ENCODE results near the gene UFD1.

The UFD1 gene

DNA sequence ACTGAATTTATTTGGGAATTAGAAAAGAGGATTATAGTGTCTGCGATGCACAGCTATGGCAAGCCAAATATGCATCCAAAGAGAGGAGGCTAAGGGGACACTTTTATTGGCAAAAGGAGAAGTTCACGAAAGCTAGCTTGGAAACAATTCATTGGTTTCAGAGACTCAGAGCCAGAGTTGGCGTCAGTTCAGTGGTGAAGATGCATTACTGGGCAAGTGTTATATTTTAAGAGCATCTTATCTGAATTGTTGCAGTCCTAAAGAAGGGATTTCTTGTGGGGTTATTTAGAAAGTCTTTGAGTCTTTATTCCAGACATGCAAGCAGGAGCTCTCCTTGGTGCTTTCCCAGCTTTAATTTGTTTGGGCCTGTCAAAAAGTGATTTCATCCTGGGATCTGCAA is 30.2 kb upstream of the UFD1 start:
- no peak overlapping the region for H3K4me3 Mint-ChIP-seq
- H3K9me3 Mint-ChIP-seq, result peaks cover 5% of the 10 kb centered on the region in 2 donors
- no peak for DNase-seq
- no peak for ATAC-seq (replicated peaks)
- H3K36me3 Mint-ChIP-seq, result peaks cover 20% of the 10 kb centered on the region in 2 donors
- no peaks in the 10 kb centered on the region for H3K27me3 Mint-ChIP-seq
- no peak overlapping the region for H3K27ac Mint-ChIP-seq
- peaks cover 6 to 8% of the 10 kb centered on the region in 2 donors for H3K4me1 Mint-ChIP-seq

DNA sequence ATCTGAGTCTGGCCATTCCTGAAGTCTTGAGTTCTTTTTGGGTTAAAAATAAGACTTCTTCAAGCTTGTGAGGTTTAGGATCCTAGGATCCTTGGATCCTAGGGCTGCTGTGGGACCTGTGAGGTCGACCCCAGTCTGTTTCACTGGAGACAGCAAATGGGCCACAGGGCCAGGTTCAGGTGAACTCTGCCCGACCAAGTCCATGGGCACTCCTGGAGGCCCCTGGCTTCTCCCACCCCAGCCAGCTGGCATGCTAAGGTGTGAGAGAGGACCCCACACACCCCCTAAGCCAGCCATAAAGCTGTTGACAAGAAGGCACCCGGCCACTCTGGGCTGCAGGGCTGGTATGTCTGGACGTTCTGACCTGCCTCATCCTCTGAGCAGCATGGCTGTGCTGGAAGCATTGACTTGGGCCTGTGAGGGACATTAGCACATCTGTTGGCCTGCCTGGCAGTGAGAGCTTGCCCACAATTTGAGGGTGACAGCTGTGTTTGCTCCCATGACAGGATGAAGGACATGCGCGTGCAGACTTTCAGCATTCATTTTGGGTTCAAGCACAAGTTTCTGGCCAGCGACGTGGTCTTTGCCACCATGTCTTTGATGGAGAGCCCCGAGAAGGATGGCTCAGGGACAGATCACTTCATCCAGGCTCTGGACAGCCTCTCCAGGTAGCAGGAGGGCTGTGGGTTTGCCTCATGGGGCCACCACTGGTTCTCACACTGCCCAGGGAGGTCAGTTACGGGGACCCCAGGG is 29.2 kb upstream of the UFD1 start:
- Mint-ChIP-seq H3K36me3 (peaks cover 11 to 12% of the 10 kb centered on the region in 2 donors), H3K27ac (no peak overlapping the region), H3K9me3 (no peaks in the 10 kb centered on the region), H3K4me3 (no peak overlapping the region), H3K4me1 (peaks cover 6 to 8% of the 10 kb centered on the region in 2 donors), H3K27me3 (no peaks in the 10 kb centered on the region)
- DNase-seq (no peak), ATAC-seq (replicated peaks) (no peak)

DNA sequence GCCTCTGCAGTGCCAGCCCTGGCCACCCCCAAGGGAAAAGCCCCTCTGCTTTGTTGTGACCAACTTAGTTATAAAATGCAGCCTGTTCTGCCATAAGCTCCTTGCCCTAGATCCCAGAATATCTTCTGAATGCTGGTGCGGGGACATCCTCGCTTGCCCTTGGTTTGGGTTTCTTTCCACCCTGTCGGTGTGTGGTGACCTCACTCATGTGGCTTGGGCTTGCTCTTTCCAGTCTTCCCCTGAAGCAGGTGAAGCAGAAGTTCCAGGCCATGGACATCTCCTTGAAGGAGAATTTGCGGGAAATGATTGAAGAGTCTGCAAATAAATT is 28.5 kb upstream of the UFD1 start:
- peaks cover 9 to 11% of the 10 kb centered on the region in 2 donors for H3K36me3 Mint-ChIP-seq
- no peaks in the 10 kb centered on the region for H3K27me3 Mint-ChIP-seq
- H3K9me3 Mint-ChIP-seq, result no peaks in the 10 kb centered on the region
- no peak overlapping the region for H3K4me3 Mint-ChIP-seq
- peaks cover 6 to 8% of the 10 kb centered on the region in 2 donors for H3K4me1 Mint-ChIP-seq
- DNase-seq (no peak), ATAC-seq (replicated peaks) (no peak)
- no peak overlapping the region for H3K27ac Mint-ChIP-seq

DNA sequence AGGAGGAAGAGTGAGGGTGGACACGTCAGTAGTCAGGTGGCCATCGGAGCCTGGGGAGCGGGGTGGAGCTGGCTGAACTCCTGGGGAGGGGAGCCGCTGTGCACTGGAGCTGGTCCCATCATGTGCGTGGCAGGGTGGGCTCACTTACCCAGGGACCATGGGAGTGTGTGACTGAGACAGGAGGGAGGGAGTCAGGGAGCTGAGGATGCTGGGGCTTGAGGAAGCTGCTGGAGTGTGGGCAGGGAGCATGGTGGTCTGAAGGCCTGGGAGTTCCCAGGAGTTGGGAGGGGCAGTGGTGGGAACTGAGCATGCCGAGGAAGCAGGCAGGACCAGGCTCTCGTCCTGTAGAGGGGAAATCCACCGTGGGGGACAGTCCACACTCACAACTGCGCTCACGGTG is 27.2 kb upstream of the UFD1 start:
- DNase-seq (no peak), ATAC-seq (replicated peaks) (no peak)
- Mint-ChIP-seq H3K4me3 (no peak overlapping the region), H3K27ac (no peak overlapping the region), H3K27me3 (no peaks in the 10 kb centered on the region), H3K4me1 (peaks cover 6 to 8% of the 10 kb centered on the region in 2 donors), H3K36me3 (peaks cover 9 to 11% of the 10 kb centered on the region in 2 donors), H3K9me3 (no peaks in the 10 kb centered on the region)

DNA sequence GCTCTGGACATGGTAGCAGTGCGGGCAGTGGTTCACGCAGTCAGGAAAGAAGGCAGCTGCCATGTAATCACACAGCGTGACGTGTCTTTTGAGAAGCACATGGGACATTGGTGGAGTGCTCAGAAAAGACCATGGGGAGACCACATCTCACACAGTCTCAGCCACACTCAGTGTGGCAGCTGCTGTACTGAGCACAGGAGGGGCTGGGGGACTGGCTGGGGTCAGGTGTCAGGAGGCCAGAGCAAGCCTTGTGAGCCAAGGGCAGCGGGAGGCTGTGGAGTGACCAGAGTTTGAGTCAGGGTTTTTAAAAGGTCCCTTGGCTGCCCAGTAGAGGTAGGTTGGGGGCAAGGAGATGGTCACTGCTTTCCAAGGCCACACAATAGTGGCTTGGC is 26.7 kb upstream of the UFD1 start:
- no peak for DNase-seq
- H3K27ac Mint-ChIP-seq, result no peak overlapping the region
- H3K27me3 Mint-ChIP-seq, result no peaks in the 10 kb centered on the region
- ATAC-seq (replicated peaks), result no peak
- peaks cover 6 to 8% of the 10 kb centered on the region in 2 donors for H3K4me1 Mint-ChIP-seq
- H3K36me3 Mint-ChIP-seq, result peaks cover 9 to 11% of the 10 kb centered on the region in 2 donors
- no peaks in the 10 kb centered on the region for H3K9me3 Mint-ChIP-seq
- no peak overlapping the region for H3K4me3 Mint-ChIP-seq

DNA sequence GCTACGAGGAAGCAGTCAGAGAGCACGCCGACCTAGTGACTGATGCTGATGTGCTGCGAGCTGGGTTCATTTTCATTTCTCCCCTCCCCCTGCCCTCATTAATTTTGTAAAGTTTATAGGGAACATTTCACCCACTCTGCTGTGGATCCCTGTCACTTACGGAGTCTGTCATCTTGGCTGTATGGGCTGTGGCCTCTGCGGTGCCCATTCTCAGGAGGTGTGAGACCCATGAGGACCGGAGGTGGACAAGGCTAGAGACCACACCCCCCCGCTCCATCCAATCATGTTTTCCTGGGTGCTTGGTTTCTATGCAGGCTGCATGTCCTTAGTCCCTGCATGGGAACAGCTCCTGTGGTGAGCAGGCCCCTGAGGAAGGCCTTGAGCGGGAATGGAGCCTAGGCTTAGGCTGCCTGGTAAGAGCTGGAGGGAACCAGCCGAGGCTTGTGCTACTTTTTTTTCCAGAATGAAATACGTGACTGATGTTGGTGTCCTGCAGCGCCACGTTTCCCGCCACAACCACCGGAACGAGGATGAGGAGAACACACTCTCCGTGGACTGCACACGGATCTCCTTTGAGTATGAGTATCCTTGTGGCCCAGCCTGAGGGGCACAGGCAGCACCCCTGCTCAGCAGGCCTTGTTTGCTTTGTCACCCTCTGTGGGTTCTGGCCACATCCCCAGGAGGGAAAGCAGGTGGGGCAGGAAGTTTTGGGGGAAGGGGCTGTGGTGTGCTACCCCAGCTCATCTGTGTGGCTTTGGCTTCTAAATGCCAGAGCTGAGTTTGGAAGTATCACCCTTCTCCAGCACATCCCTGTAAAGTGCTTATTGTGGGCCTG is 26.1 kb upstream of the UFD1 start:
- Mint-ChIP-seq H3K9me3 (no peaks in the 10 kb centered on the region), H3K36me3 (peaks cover 9 to 11% of the 10 kb centered on the region in 2 donors), H3K4me1 (peaks cover 6 to 8% of the 10 kb centered on the region in 2 donors), H3K27me3 (no peaks in the 10 kb centered on the region), H3K4me3 (no peak overlapping the region), H3K27ac (no peak overlapping the region)
- ATAC-seq (replicated peaks) (no peak), DNase-seq (no peak)

DNA sequence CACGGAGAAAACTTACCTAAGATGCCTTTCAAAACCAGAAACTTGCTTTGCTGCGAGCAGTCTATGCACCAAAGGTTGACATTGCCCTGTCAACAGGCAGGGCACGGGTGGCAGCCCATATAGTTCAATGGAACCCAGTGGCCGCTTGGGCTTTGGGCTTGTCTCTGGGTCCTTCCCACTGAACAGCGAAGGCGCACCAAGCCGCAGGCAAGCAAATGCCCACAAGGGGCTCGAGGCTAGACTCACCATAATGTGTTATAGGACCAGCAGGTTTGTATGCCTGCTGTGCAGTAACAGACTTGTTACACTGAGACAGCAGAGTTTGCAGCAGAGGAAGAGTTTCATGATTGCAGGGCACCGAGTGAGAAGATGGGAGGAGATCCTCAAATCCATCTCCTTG is 24.9 kb upstream of the UFD1 start:
- no peak overlapping the region for H3K27ac Mint-ChIP-seq
- DNase-seq, result no peak
- peaks cover 6 to 8% of the 10 kb centered on the region in 2 donors for H3K4me1 Mint-ChIP-seq
- no peak overlapping the region for H3K4me3 Mint-ChIP-seq
- H3K27me3 Mint-ChIP-seq, result no peaks in the 10 kb centered on the region
- H3K9me3 Mint-ChIP-seq, result no peaks in the 10 kb centered on the region
- peaks cover 10 to 11% of the 10 kb centered on the region in 2 donors for H3K36me3 Mint-ChIP-seq
- ATAC-seq (replicated peaks), result peak in 1 of 2 donors; percentile 26

DNA sequence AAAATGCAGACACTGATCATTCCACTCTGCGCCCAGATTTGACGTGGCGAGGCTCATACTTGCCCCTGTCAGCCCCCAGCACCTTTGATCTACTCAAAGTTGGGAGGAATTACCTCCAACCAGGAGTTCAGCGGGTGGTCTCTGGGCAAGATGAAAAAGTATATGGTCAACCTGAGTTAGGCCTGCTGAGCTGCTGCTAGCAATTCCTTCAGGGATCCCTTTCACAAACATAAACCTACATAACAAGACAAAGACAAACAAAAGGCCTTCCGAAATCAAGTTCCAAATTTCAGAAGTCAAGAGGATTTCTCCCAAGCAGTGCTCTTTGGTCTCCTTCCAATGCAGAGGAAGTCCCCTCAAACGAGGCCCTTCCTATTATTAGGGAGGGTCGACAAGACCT is 24.4 kb upstream of the UFD1 start:
- ATAC-seq (replicated peaks) (no peak), DNase-seq (no peak)
- no peaks in the 10 kb centered on the region for H3K9me3 Mint-ChIP-seq
- peaks cover 10 to 11% of the 10 kb centered on the region in 2 donors for H3K36me3 Mint-ChIP-seq
- H3K27ac Mint-ChIP-seq, result no peak overlapping the region
- H3K4me3 Mint-ChIP-seq, result no peak overlapping the region
- H3K27me3 Mint-ChIP-seq, result no peaks in the 10 kb centered on the region
- peaks cover 6 to 8% of the 10 kb centered on the region in 2 donors for H3K4me1 Mint-ChIP-seq

DNA sequence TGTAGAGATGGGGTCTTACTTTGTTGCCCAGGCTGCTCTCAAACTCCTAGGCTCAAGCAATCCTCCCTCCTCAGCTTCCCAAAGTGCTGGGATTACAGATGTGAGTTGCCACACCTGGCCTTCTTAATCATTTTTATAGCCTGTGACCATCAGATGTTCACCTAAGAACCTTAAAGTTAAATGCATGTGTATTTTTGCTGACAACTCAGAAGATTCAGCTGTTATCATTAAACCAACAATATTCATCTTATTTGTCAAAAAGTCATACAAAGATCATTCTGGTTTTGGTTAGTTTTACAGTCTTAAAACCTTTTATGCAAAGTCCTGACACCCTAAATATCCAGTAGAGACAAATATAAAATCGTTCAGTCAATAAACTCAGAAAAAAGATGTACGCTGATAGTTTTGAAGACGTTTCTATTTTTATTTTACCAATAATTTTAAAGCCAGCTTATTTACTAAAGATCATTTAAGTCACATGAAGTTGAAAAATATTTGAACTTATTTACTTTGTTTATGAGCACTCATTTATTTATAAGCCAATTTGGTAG is 23.0 kb upstream of the UFD1 start:
- Mint-ChIP-seq H3K27ac (no peak overlapping the region), H3K4me3 (no peak overlapping the region), H3K36me3 (peaks cover 13 to 15% of the 10 kb centered on the region in 2 donors), H3K27me3 (no peaks in the 10 kb centered on the region), H3K9me3 (no peaks in the 10 kb centered on the region), H3K4me1 (peaks cover 6 to 8% of the 10 kb centered on the region in 2 donors)
- ATAC-seq (replicated peaks), result no peak
- no peak for DNase-seq

DNA sequence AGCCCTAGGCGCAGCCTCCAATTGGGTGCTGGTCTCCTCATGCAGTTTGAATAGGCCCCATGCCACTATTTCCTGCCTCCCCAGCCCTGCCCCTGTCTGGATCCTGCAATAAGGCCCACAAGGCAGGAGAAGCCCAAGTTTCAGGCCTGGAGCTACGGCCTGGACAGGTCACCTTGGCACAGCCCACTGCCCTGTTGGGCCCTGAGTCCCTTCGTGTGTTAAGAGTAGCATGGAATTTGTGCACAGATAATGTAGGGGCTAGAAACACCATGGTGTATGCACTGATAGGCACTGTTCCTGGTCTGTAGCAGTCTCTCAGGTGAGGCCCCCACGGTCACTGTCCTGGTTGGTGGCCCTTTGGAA is 20.9 kb upstream of the UFD1 start:
- no peak overlapping the region for H3K4me3 Mint-ChIP-seq
- no peaks in the 10 kb centered on the region for H3K27me3 Mint-ChIP-seq
- H3K9me3 Mint-ChIP-seq, result no peaks in the 10 kb centered on the region
- no peak for ATAC-seq (replicated peaks)
- DNase-seq, result no peak
- no peaks in the 10 kb centered on the region for H3K4me1 Mint-ChIP-seq
- H3K36me3 Mint-ChIP-seq, result peaks cover 4 to 5% of the 10 kb centered on the region in 2 donors
- no peak overlapping the region for H3K27ac Mint-ChIP-seq

DNA sequence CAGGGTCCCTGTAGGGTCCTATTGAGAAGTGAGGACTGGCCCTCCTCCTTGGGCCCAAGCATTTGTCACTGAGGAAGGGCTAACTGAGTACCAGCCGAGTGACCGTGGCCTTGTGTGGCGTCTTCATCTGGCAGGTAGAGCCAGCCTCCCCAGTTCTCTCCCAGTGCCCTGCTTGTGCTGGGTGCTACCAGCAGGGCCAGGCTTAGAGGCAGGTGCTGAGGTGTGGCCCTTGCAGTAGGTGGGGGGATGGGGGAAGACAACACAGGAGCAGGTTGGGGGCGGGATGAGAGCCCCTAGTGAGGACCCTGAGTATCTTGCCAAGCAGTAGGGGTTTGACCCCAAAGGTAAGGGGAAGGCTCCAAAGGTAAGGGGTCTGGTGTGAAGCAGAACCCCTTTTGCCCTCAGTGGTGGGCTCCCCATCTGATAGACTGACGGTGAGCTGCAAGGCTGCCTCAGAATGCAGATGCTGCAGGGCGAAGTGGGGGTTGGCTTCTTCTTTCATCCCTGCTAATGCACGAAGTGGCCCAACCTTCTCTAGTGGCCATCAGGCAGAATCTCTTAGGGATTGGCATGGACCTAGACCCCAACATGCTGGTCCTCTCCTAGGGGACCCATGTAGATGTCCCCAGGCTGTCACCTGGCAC is 20.4 kb upstream of the UFD1 start:
- Mint-ChIP-seq H3K9me3 (no peaks in the 10 kb centered on the region), H3K36me3 (peaks cover 4 to 8% of the 10 kb centered on the region in 2 donors), H3K27ac (no peak overlapping the region)

DNA sequence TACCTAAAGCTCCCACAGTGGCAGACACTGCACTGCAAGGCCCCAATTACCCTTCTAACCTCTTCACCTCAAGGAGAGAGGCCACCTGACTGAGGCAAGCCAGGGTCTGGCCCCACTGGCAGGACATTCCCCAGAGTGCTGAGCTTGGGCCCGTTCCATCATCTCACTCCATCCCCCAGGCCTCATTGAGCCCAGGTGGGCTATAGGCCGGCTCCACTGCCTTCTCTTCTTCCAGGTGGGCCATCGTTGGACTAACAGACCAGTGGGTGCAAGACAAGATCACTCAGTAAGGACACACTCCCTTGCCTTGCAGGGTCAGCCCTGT is 19.8 kb upstream of the UFD1 start:
- H3K9me3 Mint-ChIP-seq, result no peaks in the 10 kb centered on the region
- H3K27ac Mint-ChIP-seq, result no peak overlapping the region
- no peak for DNase-seq
- no peaks in the 10 kb centered on the region for H3K4me1 Mint-ChIP-seq
- H3K4me3 Mint-ChIP-seq, result no peak overlapping the region
- no peak for ATAC-seq (replicated peaks)
- H3K36me3 Mint-ChIP-seq, result peaks cover 4 to 8% of the 10 kb centered on the region in 2 donors
- H3K27me3 Mint-ChIP-seq, result no peaks in the 10 kb centered on the region

More for the DNA sequence above, 20.4 kb upstream of the UFD1 start:
- no peaks in the 10 kb centered on the region for H3K27me3 Mint-ChIP-seq
- no peaks in the 10 kb centered on the region for H3K4me1 Mint-ChIP-seq
- no peak for ATAC-seq (replicated peaks)
- no peak for DNase-seq
- H3K4me3 Mint-ChIP-seq, result no peak overlapping the region

DNA sequence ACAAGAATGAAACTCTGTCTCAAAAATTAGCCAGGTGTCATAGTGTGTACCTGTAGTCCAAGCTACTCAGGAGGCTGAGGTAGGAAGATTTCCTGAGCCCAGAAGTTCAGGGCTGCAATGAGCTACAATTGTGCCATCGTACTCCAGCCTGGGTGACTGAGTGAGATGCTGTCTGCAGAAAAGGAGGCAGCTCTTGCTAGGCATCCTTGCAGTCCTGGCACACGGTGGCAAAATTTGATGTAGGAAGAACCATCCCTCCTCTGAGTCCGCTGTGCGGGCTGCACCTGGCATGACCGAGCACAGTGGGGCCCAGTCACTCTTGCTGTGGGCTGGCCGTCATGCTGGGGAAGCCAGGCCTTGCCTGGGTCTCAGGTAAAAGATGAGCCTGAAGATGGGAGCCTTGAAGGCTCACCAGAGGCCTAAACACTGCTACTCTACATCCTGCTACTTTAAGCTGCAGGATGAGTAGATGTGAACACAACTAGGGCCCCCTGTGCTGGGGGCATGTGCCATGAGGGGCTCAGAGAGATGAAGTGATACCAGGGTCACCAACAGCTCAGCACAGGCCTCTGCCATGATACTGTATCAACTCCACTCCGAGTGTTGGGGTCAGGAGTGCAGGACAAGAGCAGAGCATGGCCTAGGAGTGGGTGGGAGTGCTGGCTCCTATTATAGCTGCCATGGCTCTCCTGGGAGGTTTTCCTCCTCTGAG is 19.3 kb upstream of the UFD1 start:
- Mint-ChIP-seq H3K27me3 (no peaks in the 10 kb centered on the region), H3K27ac (no peak overlapping the region), H3K4me3 (no peak overlapping the region), H3K9me3 (no peaks in the 10 kb centered on the region), H3K36me3 (peaks cover 4 to 8% of the 10 kb centered on the region in 2 donors), H3K4me1 (no peaks in the 10 kb centered on the region)
- ATAC-seq (replicated peaks) (no peak), DNase-seq (no peak)

DNA sequence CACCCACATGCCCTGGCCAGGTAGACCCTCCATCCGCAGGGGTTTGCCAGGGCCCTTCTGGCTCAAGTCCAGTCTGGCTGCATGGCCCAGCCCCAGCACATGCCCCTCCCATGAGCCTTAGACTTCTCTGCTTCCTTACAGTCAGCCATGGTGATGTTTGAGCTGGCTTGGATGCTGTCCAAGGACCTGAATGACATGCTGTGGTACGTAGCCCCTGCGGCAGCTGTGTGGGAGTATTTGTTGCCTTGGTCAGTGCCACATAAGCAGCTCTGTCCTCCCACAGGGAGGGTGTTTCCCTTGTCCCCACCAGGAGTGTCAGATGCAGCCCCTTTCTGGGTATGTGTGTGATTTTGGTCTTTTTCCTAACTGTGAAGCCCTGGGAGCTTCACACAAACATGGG is 18.3 kb upstream of the UFD1 start:
- Mint-ChIP-seq H3K27me3 (no peaks in the 10 kb centered on the region), H3K9me3 (no peaks in the 10 kb centered on the region), H3K36me3 (peaks cover 4 to 11% of the 10 kb centered on the region in 2 donors), H3K4me3 (no peak overlapping the region), H3K4me1 (no peaks in the 10 kb centered on the region), H3K27ac (no peak overlapping the region)
- no peak for ATAC-seq (replicated peaks)
- no peak for DNase-seq
